ENCODE results near the gene TBC1D10B. TPM values are rescaled to one million over a fixed set of nuclear protein-coding genes. Genes with fewer than 3 reads are reported as not detected.

The TBC1D10B gene
- total RNA-seq, 6 experiments from 2014 or later: 44.6 to 51.6 (median 46.3) TPM

- TF ChIP-seq, protein P1, sequence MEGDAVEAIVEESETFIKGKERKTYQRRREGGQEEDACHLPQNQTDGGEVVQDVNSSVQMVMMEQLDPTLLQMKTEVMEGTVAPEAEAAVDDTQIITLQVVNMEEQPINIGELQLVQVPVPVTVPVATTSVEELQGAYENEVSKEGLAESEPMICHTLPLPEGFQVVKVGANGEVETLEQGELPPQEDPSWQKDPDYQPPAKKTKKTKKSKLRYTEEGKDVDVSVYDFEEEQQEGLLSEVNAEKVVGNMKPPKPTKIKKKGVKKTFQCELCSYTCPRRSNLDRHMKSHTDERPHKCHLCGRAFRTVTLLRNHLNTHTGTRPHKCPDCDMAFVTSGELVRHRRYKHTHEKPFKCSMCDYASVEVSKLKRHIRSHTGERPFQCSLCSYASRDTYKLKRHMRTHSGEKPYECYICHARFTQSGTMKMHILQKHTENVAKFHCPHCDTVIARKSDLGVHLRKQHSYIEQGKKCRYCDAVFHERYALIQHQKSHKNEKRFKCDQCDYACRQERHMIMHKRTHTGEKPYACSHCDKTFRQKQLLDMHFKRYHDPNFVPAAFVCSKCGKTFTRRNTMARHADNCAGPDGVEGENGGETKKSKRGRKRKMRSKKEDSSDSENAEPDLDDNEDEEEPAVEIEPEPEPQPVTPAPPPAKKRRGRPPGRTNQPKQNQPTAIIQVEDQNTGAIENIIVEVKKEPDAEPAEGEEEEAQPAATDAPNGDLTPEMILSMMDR (IDR thresholded peaks at IDR 0.05): no peak
- no peak for DNase-seq
- H3K27me3 Mint-ChIP-seq (ENCODE audit: insufficient read depth): peaks cover 3% of the 10 kb centered on the region
- H3K9me3 Mint-ChIP-seq: no peaks in the 10 kb centered on the region
- H3K4me3 Mint-ChIP-seq: no peak overlapping the region
- peaks cover 23% of the 10 kb centered on the region for H3K4me1 Mint-ChIP-seq (ENCODE audit: low read depth)
- H3K27ac Mint-ChIP-seq: no peak overlapping the region
- H3K36me3 Mint-ChIP-seq (ENCODE audit: low read depth): peaks cover 27% of the 10 kb centered on the region
Measured at GRCh38 chr16:30358990-30359870, 11.1 kb downstream of the TBC1D10B start.

DNA sequence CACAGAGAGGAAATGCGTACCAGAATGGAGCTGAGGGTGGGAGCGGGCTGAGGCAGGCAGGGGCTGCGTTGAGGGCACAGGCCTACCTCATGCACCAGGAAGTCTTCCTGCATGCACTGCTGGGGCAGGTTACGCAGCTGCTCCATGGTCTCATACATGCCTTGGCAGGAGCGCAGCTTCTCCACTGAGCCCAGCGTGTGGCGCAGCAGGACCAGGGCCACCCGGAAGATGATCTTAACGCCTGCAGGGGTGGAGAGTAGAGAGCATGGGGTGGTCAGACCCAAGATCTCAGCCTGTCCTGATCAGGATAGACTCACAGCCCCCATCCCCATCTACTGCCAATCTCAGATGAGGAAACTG is 11.7 kb downstream of the TBC1D10B start:
- TF ChIP-seq, protein P1 (IDR thresholded peaks at IDR 0.05): no peak
- Mint-ChIP-seq H3K27me3 (ENCODE audit: insufficient read depth) (peaks cover 3% of the 10 kb centered on the region), H3K9me3 (no peaks in the 10 kb centered on the region), H3K27ac (no peak overlapping the region), H3K4me3 (no peak overlapping the region), H3K4me1 (ENCODE audit: low read depth) (peaks cover 30% of the 10 kb centered on the region), H3K36me3 (ENCODE audit: low read depth) (peaks cover 32% of the 10 kb centered on the region)
- no peak for DNase-seq

DNA sequence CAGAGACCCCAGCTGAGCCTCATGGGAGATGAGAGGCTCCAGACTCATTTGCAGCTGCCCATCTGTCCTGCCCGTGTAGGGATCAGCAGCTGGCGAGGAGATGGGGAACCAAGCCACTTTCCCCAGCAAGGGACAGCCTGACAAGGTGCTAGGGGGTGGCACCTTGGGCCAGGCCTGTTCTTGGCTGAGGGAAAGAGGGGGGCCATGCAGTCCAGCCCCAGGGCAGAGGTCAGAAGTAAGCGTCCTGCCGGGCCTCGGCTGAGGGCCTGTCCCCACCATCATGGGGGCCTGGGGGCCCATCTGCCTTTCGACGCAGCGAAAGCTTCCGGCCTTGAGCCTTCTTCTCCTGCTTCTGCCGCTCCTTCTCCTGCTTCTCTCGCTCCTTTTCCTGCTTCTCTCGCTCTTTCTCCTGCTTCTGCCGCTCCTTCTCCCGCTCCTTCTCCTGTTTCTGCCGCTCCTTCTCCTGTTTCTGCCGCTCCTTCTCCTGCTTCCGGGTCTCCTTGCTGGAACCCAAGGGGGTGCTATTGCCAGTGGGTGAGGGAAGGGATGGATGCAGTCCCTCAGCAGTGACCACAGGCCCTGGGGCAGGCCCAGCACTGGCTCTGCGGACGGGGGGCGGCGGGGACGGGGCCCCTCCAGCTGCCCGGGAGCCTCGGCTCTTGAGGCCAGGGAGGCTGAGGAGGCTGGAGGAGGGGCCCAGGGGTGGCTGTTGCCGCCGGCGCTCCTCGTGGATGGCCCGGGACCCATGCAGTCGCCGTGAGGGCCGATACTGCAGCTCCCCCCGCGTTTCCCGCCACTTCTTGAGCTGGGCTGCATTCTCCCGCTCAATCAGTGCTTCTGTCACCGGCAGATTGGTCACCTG is 12.3 kb downstream of the TBC1D10B start:
- Mint-ChIP-seq H3K4me3 (no peak overlapping the region), H3K4me1 (ENCODE audit: low read depth) (peaks cover 36% of the 10 kb centered on the region), H3K9me3 (no peaks in the 10 kb centered on the region), H3K27ac (no peak overlapping the region), H3K36me3 (ENCODE audit: low read depth) (peaks cover 26% of the 10 kb centered on the region), H3K27me3 (ENCODE audit: insufficient read depth) (peaks cover 5% of the 10 kb centered on the region)
- no peak for DNase-seq
- TF ChIP-seq, protein P1 (IDR thresholded peaks at IDR 0.05): no peak

GRCh38 chr16:30357085-30357714 is 13.1 kb downstream of the TBC1D10B start:
- Mint-ChIP-seq H3K27me3 (ENCODE audit: insufficient read depth) (peaks cover 6% of the 10 kb centered on the region), H3K36me3 (ENCODE audit: low read depth) (peaks cover 24% of the 10 kb centered on the region), H3K9me3 (no peaks in the 10 kb centered on the region), H3K4me3 (no peak overlapping the region), H3K4me1 (ENCODE audit: low read depth) (peaks cover 44% of the 10 kb centered on the region), H3K27ac (peak overlapping the region; percentile 42; the same call in 1 of the 2 replicates)
- TF ChIP-seq, protein P1 (IDR thresholded peaks at IDR 0.05): no peak
- DNase-seq: no peak

GRCh38 chr16:30356401-30357084 is 13.8 kb downstream of the TBC1D10B start:
- Mint-ChIP-seq H3K36me3 (ENCODE audit: low read depth) (peaks cover 25% of the 10 kb centered on the region), H3K27ac (peak overlapping the region; percentile 97), H3K9me3 (no peaks in the 10 kb centered on the region), H3K27me3 (ENCODE audit: insufficient read depth) (peaks cover 7% of the 10 kb centered on the region), H3K4me3 (peak overlapping the region; percentile 99), H3K4me1 (ENCODE audit: low read depth) (peaks cover 50% of the 10 kb centered on the region)
- no peak for DNase-seq
- TF ChIP-seq, protein P1 (IDR thresholded peaks at IDR 0.05): no peak

Data from HFFc6 (cell line).